Nephron (organoid): ENCODE data around the gene USP12.

ENCODE experiments used
- H3K27ac Mint-ChIP-seq, 3 experiments: 2 replicates each; pipeline ENCODE4 v1.8.0; 2020; ENCODE audit warnings: mixed read lengths in 3 of 3, mild to moderate bottlenecking in 2 of 3, moderate library complexity in 1 of 3
- H3K27me3 Mint-ChIP-seq: 2 replicates; pipeline ENCODE4 v1.8.0; 2021; ENCODE audit warnings: low read depth, mild to moderate bottlenecking, moderate library complexity, mixed read lengths
- H3K36me3 Mint-ChIP-seq: 2 replicates; pipeline ENCODE4 v1.8.0; 2020; ENCODE audit warnings: low read depth, mixed read lengths
- H3K4me1 Mint-ChIP-seq: 2 replicates; pipeline ENCODE4 v1.8.0; 2020; ENCODE audit warnings: mixed read lengths
- H3K4me3 Mint-ChIP-seq, 3 experiments: 2 replicates each; pipeline ENCODE4 v1.8.0; 2020; ENCODE audit warnings: mild to moderate bottlenecking in 3 of 3, mixed read lengths in 3 of 3, moderate library complexity in 2 of 3
- H3K9me3 Mint-ChIP-seq: 2 replicates; pipeline ENCODE4 v1.8.0; 2020; ENCODE audit warnings: mixed read lengths
- CTCF ChIP-seq, 3 experiments: fragments of 200-600 bp; sonication (generic); IDR thresholded peaks; one replicate each; pipeline ENCODE4 v1.5.0; 2021; ENCODE audit warnings: antibody characterized with exemption in 3 of 3; ENCODE audit not compliant: unreplicated experiment in 3 of 3

Gene USP12

GRCh38 chr13:27120011-27120410 is 51.6 kb downstream of the USP12 start:
- no peaks in the 10 kb centered on the region for H3K27me3 Mint-ChIP-seq
- H3K4me1 Mint-ChIP-seq, result peaks cover 41% of the 10 kb centered on the region
- no peak for TF ChIP-seq CTCF (IDR thresholded peaks at IDR 0.05; ENCODE audit: unreplicated experiment in 3 of 3)
- peaks cover 35% of the 10 kb centered on the region for H3K9me3 Mint-ChIP-seq
- H3K36me3 Mint-ChIP-seq, result peaks cover 83% of the 10 kb centered on the region
- H3K4me3 Mint-ChIP-seq, result no peak overlapping the region
- H3K27ac Mint-ChIP-seq, result no peak overlapping the region

- TF ChIP-seq CTCF (IDR thresholded peaks at IDR 0.05; ENCODE audit: unreplicated experiment in 3 of 3), result no peak
- H3K36me3 Mint-ChIP-seq, result peaks cover 78% of the 10 kb centered on the region
- no peaks in the 10 kb centered on the region for H3K27me3 Mint-ChIP-seq
- H3K4me1 Mint-ChIP-seq, result peaks cover 41% of the 10 kb centered on the region
- peaks cover 23% of the 10 kb centered on the region for H3K9me3 Mint-ChIP-seq
- H3K27ac Mint-ChIP-seq, result peak overlapping the region in 2 of 3 experiments; percentile 1 to 32
- no peak overlapping the region for H3K4me3 Mint-ChIP-seq
Measured at GRCh38 chr13:27118428-27119054, 53.1 kb downstream of the USP12 start.

- H3K36me3 Mint-ChIP-seq, result peaks cover 76% of the 10 kb centered on the region
- TF ChIP-seq CTCF (IDR thresholded peaks at IDR 0.05; ENCODE audit: unreplicated experiment in 3 of 3), result no peak
- no peak overlapping the region for H3K4me3 Mint-ChIP-seq
- peak overlapping the region; percentile 32 to 71 (median 55) for H3K27ac Mint-ChIP-seq
- H3K27me3 Mint-ChIP-seq, result no peaks in the 10 kb centered on the region
- H3K4me1 Mint-ChIP-seq, result peaks cover 41% of the 10 kb centered on the region
- peaks cover 19% of the 10 kb centered on the region for H3K9me3 Mint-ChIP-seq
Measured at GRCh38 chr13:27117952-27118351, 53.7 kb downstream of the USP12 start.

- Mint-ChIP-seq H3K27ac (peak overlapping the region; percentile 21 to 44 (median 32)), H3K36me3 (peaks cover 69% of the 10 kb centered on the region), H3K4me1 (peaks cover 41% of the 10 kb centered on the region), H3K4me3 (no peak overlapping the region), H3K9me3 (peaks cover 16% of the 10 kb centered on the region), H3K27me3 (no peaks in the 10 kb centered on the region)
- no peak for TF ChIP-seq CTCF (IDR thresholded peaks at IDR 0.05; ENCODE audit: unreplicated experiment in 3 of 3)
Measured at GRCh38 chr13:27117158-27117557, 54.5 kb downstream of the USP12 start.

- Mint-ChIP-seq H3K27ac (no peak overlapping the region), H3K9me3 (peaks cover 3% of the 10 kb centered on the region), H3K36me3 (peaks cover 42% of the 10 kb centered on the region), H3K27me3 (no peaks in the 10 kb centered on the region), H3K4me1 (peaks cover 18% of the 10 kb centered on the region), H3K4me3 (no peak overlapping the region)
- no peak for TF ChIP-seq CTCF (IDR thresholded peaks at IDR 0.05; ENCODE audit: unreplicated experiment in 3 of 3)
Measured at GRCh38 chr13:27113436-27113835, 58.2 kb downstream of the USP12 start.

GRCh38 chr13:27112006-27112405 is 59.6 kb downstream of the USP12 start:
- H3K4me1 Mint-ChIP-seq, result peaks cover 4% of the 10 kb centered on the region
- H3K27me3 Mint-ChIP-seq, result no peaks in the 10 kb centered on the region
- no peak overlapping the region for H3K27ac Mint-ChIP-seq
- no peak overlapping the region for H3K4me3 Mint-ChIP-seq
- no peak for TF ChIP-seq CTCF (IDR thresholded peaks at IDR 0.05; ENCODE audit: unreplicated experiment in 3 of 3)
- H3K9me3 Mint-ChIP-seq, result no peaks in the 10 kb centered on the region
- peaks cover 40% of the 10 kb centered on the region for H3K36me3 Mint-ChIP-seq
